CD4-positive, CD25-positive, alpha-beta regulatory T cell (primary cell): ENCODE results near the gene CEP290. TPM values are rescaled to one million over a fixed set of nuclear protein-coding genes. Genes with fewer than 3 reads are reported as not detected.

ENCODE experiments used
- ATAC-seq, 2 donors: fragments of 150-1000 bp; cut with Tn5 transposase; one replicate each; pipeline ENCODE4 v1.10.0; 2021; ENCODE audit warnings: low read depth in 2 of 2, moderate number of reproducible peaks in 2 of 2, moderate library complexity in 1 of 2
- DNase-seq, 3 donors: peaks; one replicate each; pipeline versions ENCODE4 v3.0.0 to v3.0.0-alpha.2; 2012 to 2022; ENCODE audit warnings: mixed read lengths in 1 of 3
- H3K27ac ChIP-seq: one replicate; pipeline ENCODE4 v1.7.0; 2013; ENCODE audit warnings: mild to moderate bottlenecking, low read length; ENCODE audit not compliant: insufficient read depth, poor library complexity, severe bottlenecking
- H3K27me3 ChIP-seq: one replicate; pipeline ENCODE4 v1.7.0; 2013; ENCODE audit warnings: low read length; ENCODE audit not compliant: control insufficient read depth, insufficient read depth
- H3K36me3 ChIP-seq: one replicate; pipeline ENCODE4 v1.7.0; 2013; ENCODE audit warnings: mild to moderate bottlenecking, low read length, moderate library complexity; ENCODE audit not compliant: control insufficient read depth, insufficient read depth
- H3K4me1 ChIP-seq: 2 replicates; pipeline ENCODE4 v1.7.0; 2013; ENCODE audit warnings: mild to moderate bottlenecking, low read length; ENCODE audit not compliant: insufficient read depth, control insufficient read depth, poor library complexity, severe bottlenecking
- H3K4me3 ChIP-seq: one replicate; pipeline ENCODE4 v1.7.0; 2013; ENCODE audit warnings: low read depth, mild to moderate bottlenecking, low read length, moderate library complexity
- H3K9me3 ChIP-seq, 2 experiments: 1 replicate in 1 of 2; 2 replicates in 1 of 2; pipeline ENCODE4 v1.7.0; 2013; ENCODE audit warnings: low read length in 2 of 2, mild to moderate bottlenecking in 1 of 2, moderate library complexity in 1 of 2; ENCODE audit not compliant: control insufficient read depth in 2 of 2
- H3K27ac Mint-ChIP-seq, 3 donors: one replicate each; pipeline ENCODE4 v1.8.0; 2020 to 2022; ENCODE audit warnings: mild to moderate bottlenecking in 3 of 3, mixed read lengths in 3 of 3, moderate library complexity in 2 of 3
- H3K27me3 Mint-ChIP-seq: one replicate; pipeline ENCODE4 v1.8.0; 2022; ENCODE audit warnings: mild to moderate bottlenecking, mixed read lengths
- H3K36me3 Mint-ChIP-seq: one replicate; pipeline ENCODE4 v1.8.0; 2020; ENCODE audit warnings: mixed read lengths
- H3K4me1 Mint-ChIP-seq, 4 donors: one replicate each; pipeline ENCODE4 v1.8.0; 2020 to 2022; ENCODE audit warnings: mixed read lengths in 4 of 4, mild to moderate bottlenecking in 1 of 4
- H3K4me3 Mint-ChIP-seq, 4 donors: one replicate each; pipeline ENCODE4 v1.8.0; 2020 to 2022; ENCODE audit warnings: mild to moderate bottlenecking in 4 of 4, mixed read lengths in 4 of 4, moderate library complexity in 3 of 4
- H3K9me3 Mint-ChIP-seq, 7 donors: one replicate each; pipeline ENCODE4 v1.8.0; 2020 to 2022; ENCODE audit warnings: mixed read lengths in 7 of 7, mild to moderate bottlenecking in 3 of 7, moderate library complexity in 2 of 7
- polyA plus RNA-seq, 4 donors: library from polyadenylated mRNA; unstranded; fragments of 300-500 nt; fragmentation: Illumina TruSeq; gene quantifications; one replicate each; pipeline ENCODE4 v1.2.3, GENCODE V29; 2021
- total RNA-seq: library from RNA; stranded (reverse); gene quantifications from one replicate; pipeline ENCODE4 v1.2.3, GENCODE V29; 2022

CEP290 gene
- total and polyA plus RNA-seq, 5 donors from 2014 or later: 2.1 to 16.7 (median 4.3) TPM

GRCh38 chr12:88063375-88063774, 78.5 kb downstream of the CEP290 start:
- no peaks in the 10 kb centered on the region for H3K27me3 Mint-ChIP-seq
- H3K36me3 ChIP-seq: peaks cover 21% of the 10 kb centered on the region
- no peaks in the 10 kb centered on the region for H3K27me3 ChIP-seq
- H3K36me3 Mint-ChIP-seq: peaks cover 34% of the 10 kb centered on the region
- no peak for ATAC-seq
- H3K4me3 ChIP-seq: no peak overlapping the region
- H3K27ac Mint-ChIP-seq: peak overlapping the region in 2 of 3 donors; percentile 2 to 3
- H3K9me3 Mint-ChIP-seq: no peaks in the 10 kb centered on the region
- H3K9me3 ChIP-seq: no peaks in the 10 kb centered on the region
- no peak overlapping the region for H3K27ac ChIP-seq
- no peaks in the 10 kb centered on the region for H3K4me1 ChIP-seq
- H3K4me1 Mint-ChIP-seq: peaks cover 0 to 15% (median 8%) of the 10 kb centered on the region in 4 donors
- DNase-seq: peak in 1 of 3 donors; percentile 48
- no peak overlapping the region for H3K4me3 Mint-ChIP-seq

GRCh38 chr12:88062474-88062873, 79.4 kb downstream of the CEP290 start:
- Mint-ChIP-seq H3K36me3 (peaks cover 40% of the 10 kb centered on the region), H3K27ac (no peak overlapping the region), H3K27me3 (no peaks in the 10 kb centered on the region), H3K4me1 (peaks cover 0 to 15% (median 7%) of the 10 kb centered on the region in 4 donors), H3K4me3 (no peak overlapping the region), H3K9me3 (no peaks in the 10 kb centered on the region)
- Histone ChIP-seq H3K27ac (no peak overlapping the region), H3K27me3 (no peaks in the 10 kb centered on the region), H3K4me3 (no peak overlapping the region), H3K9me3 (no peaks in the 10 kb centered on the region), H3K4me1 (no peaks in the 10 kb centered on the region), H3K36me3 (peaks cover 26% of the 10 kb centered on the region)
- ATAC-seq: no peak
- no peak for DNase-seq

- Histone ChIP-seq H3K36me3 (peaks cover 34% of the 10 kb centered on the region), H3K4me3 (no peak overlapping the region), H3K4me1 (no peaks in the 10 kb centered on the region), H3K9me3 (no peaks in the 10 kb centered on the region), H3K27me3 (no peaks in the 10 kb centered on the region), H3K27ac (no peak overlapping the region)
- Mint-ChIP-seq H3K36me3 (peaks cover 45% of the 10 kb centered on the region), H3K9me3 (no peaks in the 10 kb centered on the region), H3K4me1 (peaks cover 0 to 11% (median 3%) of the 10 kb centered on the region in 4 donors), H3K27ac (peak overlapping the region in 1 of 3 donors; percentile 39), H3K4me3 (no peak overlapping the region), H3K27me3 (no peaks in the 10 kb centered on the region)
- DNase-seq (no peak), ATAC-seq (no peak)
Observed at GRCh38 chr12:88058719-88059077, 83.2 kb downstream of the CEP290 start.

GRCh38 chr12:88057994-88058718, 83.7 kb downstream of the CEP290 start:
- H3K4me1 Mint-ChIP-seq: peaks cover 0 to 6% (median 0%) of the 10 kb centered on the region in 4 donors
- peaks cover 34% of the 10 kb centered on the region for H3K36me3 ChIP-seq
- no peak for ATAC-seq
- H3K27ac Mint-ChIP-seq: peak overlapping the region in 1 of 3 donors; percentile 39
- no peak overlapping the region for H3K4me3 Mint-ChIP-seq
- no peaks in the 10 kb centered on the region for H3K27me3 ChIP-seq
- peaks cover 42% of the 10 kb centered on the region for H3K36me3 Mint-ChIP-seq
- H3K27ac ChIP-seq: no peak overlapping the region
- no peaks in the 10 kb centered on the region for H3K4me1 ChIP-seq
- H3K4me3 ChIP-seq: no peak overlapping the region
- H3K9me3 ChIP-seq: no peaks in the 10 kb centered on the region
- no peaks in the 10 kb centered on the region for H3K9me3 Mint-ChIP-seq
- H3K27me3 Mint-ChIP-seq: no peaks in the 10 kb centered on the region
- no peak for DNase-seq

- H3K27ac Mint-ChIP-seq: peak overlapping the region in 1 of 3 donors; percentile 68
- no peak overlapping the region for H3K27ac ChIP-seq
- no peaks in the 10 kb centered on the region for H3K4me1 ChIP-seq
- H3K36me3 Mint-ChIP-seq: peaks cover 30% of the 10 kb centered on the region
- no peaks in the 10 kb centered on the region for H3K9me3 Mint-ChIP-seq
- ATAC-seq (no peak), DNase-seq (no peak)
- H3K4me3 Mint-ChIP-seq: no peak overlapping the region
- no peaks in the 10 kb centered on the region for H3K4me1 Mint-ChIP-seq
- no peaks in the 10 kb centered on the region for H3K9me3 ChIP-seq
- H3K27me3 Mint-ChIP-seq: no peaks in the 10 kb centered on the region
- H3K36me3 ChIP-seq: peaks cover 34% of the 10 kb centered on the region
- H3K4me3 ChIP-seq: no peak overlapping the region
- no peaks in the 10 kb centered on the region for H3K27me3 ChIP-seq
Observed at GRCh38 chr12:88056571-88056970, 85.3 kb downstream of the CEP290 start.

GRCh38 chr12:88052686-88053085, 89.2 kb downstream of the CEP290 start:
- no peak overlapping the region for H3K27ac ChIP-seq
- DNase-seq (peak in 2 of 3 donors; percentile 10 to 43), ATAC-seq (no peak)
- Mint-ChIP-seq H3K27me3 (no peaks in the 10 kb centered on the region), H3K27ac (peak overlapping the region in 1 of 3 donors; percentile 74), H3K9me3 (no peaks in the 10 kb centered on the region), H3K36me3 (peaks cover 16% of the 10 kb centered on the region), H3K4me3 (no peak overlapping the region), H3K4me1 (peaks cover 0 to 2% (median 0%) of the 10 kb centered on the region in 4 donors)
- peaks cover 49% of the 10 kb centered on the region for H3K36me3 ChIP-seq
- no peaks in the 10 kb centered on the region for H3K4me1 ChIP-seq
- no peaks in the 10 kb centered on the region for H3K27me3 ChIP-seq
- no peaks in the 10 kb centered on the region for H3K9me3 ChIP-seq
- H3K4me3 ChIP-seq: no peak overlapping the region

GRCh38 chr12:88044035-88044434, 97.9 kb downstream of the CEP290 start:
- no peaks in the 10 kb centered on the region for H3K4me1 ChIP-seq
- no peaks in the 10 kb centered on the region for H3K27me3 ChIP-seq
- Mint-ChIP-seq H3K4me3 (no peak overlapping the region), H3K27me3 (no peaks in the 10 kb centered on the region), H3K4me1 (peaks cover 16 to 28% (median 26%) of the 10 kb centered on the region in 4 donors), H3K36me3 (peaks cover 37% of the 10 kb centered on the region), H3K27ac (peak overlapping the region in 2 of 3 donors; percentile 60 to 67), H3K9me3 (no peaks in the 10 kb centered on the region)
- ATAC-seq (no peak), DNase-seq (no peak)
- no peaks in the 10 kb centered on the region for H3K9me3 ChIP-seq
- H3K27ac ChIP-seq: no peak overlapping the region
- H3K36me3 ChIP-seq: peaks cover 61% of the 10 kb centered on the region
- no peak overlapping the region for H3K4me3 ChIP-seq

- Mint-ChIP-seq H3K36me3 (no peaks in the 10 kb centered on the region), H3K4me3 (peak overlapping the region in 1 of 4 donors; percentile 97), H3K4me1 (peaks cover 35 to 73% (median 53%) of the 10 kb centered on the region in 4 donors), H3K27me3 (no peaks in the 10 kb centered on the region), H3K27ac (peak overlapping the region in 1 of 3 donors; percentile 35), H3K9me3 (no peaks in the 10 kb centered on the region)
- no peak overlapping the region for H3K27ac ChIP-seq
- no peaks in the 10 kb centered on the region for H3K9me3 ChIP-seq
- peaks cover 23% of the 10 kb centered on the region for H3K4me1 ChIP-seq
- peaks cover 6% of the 10 kb centered on the region for H3K36me3 ChIP-seq
- H3K27me3 ChIP-seq: no peaks in the 10 kb centered on the region
- no peak overlapping the region for H3K4me3 ChIP-seq
- no peak for DNase-seq
- ATAC-seq: no peak
Observed at GRCh38 chr12:88037770-88038169, 104.1 kb downstream of the CEP290 start.
